Activated CD4-positive, alpha-beta T cell treated with anti-CD3 and anti-CD28 coated beads, Interleukin-2, amount 10 ng/mL, durations not matched to agents 24 days and 14 days (primary cell): Measurements from ENCODE around the gene GKAP1. TPM values are rescaled to one million over a fixed set of nuclear protein-coding genes. Genes with fewer than 3 reads are reported as not detected.
"Not testable (repeated sequence)": the region's sequence is repeated elsewhere in the genome, so short reads cannot be mapped to it uniquely, and the experiment has no call there.

Experiments used
- DNase-seq: peaks from one replicate; pipeline ENCODE4 v3.0.0; 2022
- H3K27ac Mint-ChIP-seq: one replicate; pipeline ENCODE4 v1.8.0; 2022; ENCODE audit warnings: mild to moderate bottlenecking, mixed read lengths
- H3K27me3 Mint-ChIP-seq: one replicate; pipeline ENCODE4 v1.8.0; 2022; ENCODE audit warnings: mixed read lengths
- H3K36me3 Mint-ChIP-seq: one replicate; pipeline ENCODE4 v1.8.0; 2022; ENCODE audit warnings: low read depth, mild to moderate bottlenecking, mixed read lengths
- H3K4me1 Mint-ChIP-seq: one replicate; pipeline ENCODE4 v1.8.0; 2021; ENCODE audit warnings: mixed read lengths
- H3K4me3 Mint-ChIP-seq: one replicate; pipeline ENCODE4 v1.8.0; 2022; ENCODE audit warnings: mild to moderate bottlenecking, moderate library complexity, mixed read lengths
- H3K9me3 Mint-ChIP-seq: one replicate; pipeline ENCODE4 v1.8.0; 2021; ENCODE audit warnings: mixed read lengths
- intact Hi-C: fragments of 100-400 bp; cut with micrococcal nuclease; formaldehyde crosslinking; loops from one replicate; pipeline ENCODE4 v1.15.1; 2023
- total RNA-seq: library from RNA; stranded (reverse); gene quantifications from 2 replicates; pipeline ENCODE4 v1.2.3, GENCODE V29; 2022

The GKAP1 gene
- total RNA-seq, 1 donor from 2014 or later = 2.3 TPM

- no peaks in the 10 kb centered on the region for H3K27me3 Mint-ChIP-seq
- no peaks in the 10 kb centered on the region for H3K4me1 Mint-ChIP-seq
- no peak overlapping the region for H3K27ac Mint-ChIP-seq
- intact Hi-C loops = no loop called here
- H3K9me3 Mint-ChIP-seq = no peaks in the 10 kb centered on the region
- DNase-seq = no peak
- H3K36me3 Mint-ChIP-seq = no peaks in the 10 kb centered on the region
- no peak overlapping the region for H3K4me3 Mint-ChIP-seq
These were observed 39.4 kb downstream of the GKAP1 start for GRCh38 chr9:83778164-83778563.

- no peaks in the 10 kb centered on the region for H3K36me3 Mint-ChIP-seq
- no peaks in the 10 kb centered on the region for H3K27me3 Mint-ChIP-seq
- no peak for DNase-seq
- intact Hi-C loops = no loop called here
- H3K4me3 Mint-ChIP-seq = no peak overlapping the region
- no peaks in the 10 kb centered on the region for H3K9me3 Mint-ChIP-seq
- no peak overlapping the region for H3K27ac Mint-ChIP-seq
- H3K4me1 Mint-ChIP-seq = no peaks in the 10 kb centered on the region
These were observed 41.6 kb downstream of the GKAP1 start for GRCh38 chr9:83775932-83776331.

- no peaks in the 10 kb centered on the region for H3K4me1 Mint-ChIP-seq
- no peaks in the 10 kb centered on the region for H3K36me3 Mint-ChIP-seq
- H3K27ac Mint-ChIP-seq = no peak overlapping the region
- intact Hi-C loops = no loop called here
- H3K9me3 Mint-ChIP-seq = no peaks in the 10 kb centered on the region
- H3K4me3 Mint-ChIP-seq = no peak overlapping the region
- no peaks in the 10 kb centered on the region for H3K27me3 Mint-ChIP-seq
- DNase-seq = no peak
These were observed 44.7 kb downstream of the GKAP1 start for GRCh38 chr9:83772860-83773259.

GRCh38 chr9:83765376-83765775 is 52.2 kb downstream of the GKAP1 start:
- no peak for DNase-seq
- Mint-ChIP-seq H3K4me3 (no peak overlapping the region), H3K4me1 (no peaks in the 10 kb centered on the region), H3K9me3 (peaks cover 11% of the 10 kb centered on the region), H3K36me3 (no peaks in the 10 kb centered on the region), H3K27me3 (peaks cover 5% of the 10 kb centered on the region), H3K27ac (no peak overlapping the region)
- intact Hi-C loops = no loop called here

GRCh38 chr9:83754383-83754977 is 63.1 kb downstream of the GKAP1 start:
- intact Hi-C loops = no loop called here
- Mint-ChIP-seq H3K36me3 (peaks cover 1% of the 10 kb centered on the region), H3K4me3 (no peak overlapping the region), H3K9me3 (no peaks in the 10 kb centered on the region), H3K27me3 (no peaks in the 10 kb centered on the region), H3K4me1 (no peaks in the 10 kb centered on the region), H3K27ac (no peak overlapping the region)
- no peak for DNase-seq

GRCh38 chr9:83749706-83750105 is 67.9 kb downstream of the GKAP1 start:
- Mint-ChIP-seq H3K9me3 (no peaks in the 10 kb centered on the region), H3K4me1 (no peaks in the 10 kb centered on the region), H3K27ac (no peak overlapping the region), H3K27me3 (no peaks in the 10 kb centered on the region), H3K4me3 (no peak overlapping the region), H3K36me3 (no peaks in the 10 kb centered on the region)
- intact Hi-C loops = no loop called here
- no peak for DNase-seq

- Mint-ChIP-seq H3K27ac (no peak overlapping the region), H3K9me3 (no peaks in the 10 kb centered on the region), H3K4me3 (no peak overlapping the region), H3K36me3 (no peaks in the 10 kb centered on the region), H3K27me3 (no peaks in the 10 kb centered on the region), H3K4me1 (no peaks in the 10 kb centered on the region)
- intact Hi-C loops = no loop called here
- no peak for DNase-seq
These were observed 73.4 kb downstream of the GKAP1 start for GRCh38 chr9:83744206-83744605.

- H3K9me3 Mint-ChIP-seq = no peaks in the 10 kb centered on the region
- no peaks in the 10 kb centered on the region for H3K36me3 Mint-ChIP-seq
- peaks cover 7% of the 10 kb centered on the region for H3K4me1 Mint-ChIP-seq
- intact Hi-C loops = no loop called here
- H3K4me3 Mint-ChIP-seq = no peak overlapping the region
- DNase-seq = no peak
- H3K27me3 Mint-ChIP-seq = peaks cover 11% of the 10 kb centered on the region
- H3K27ac Mint-ChIP-seq = no peak overlapping the region
These were observed 83.8 kb downstream of the GKAP1 start for GRCh38 chr9:83733739-83734138.

GRCh38 chr9:83728591-83729368 is 88.8 kb downstream of the GKAP1 start:
- H3K9me3 Mint-ChIP-seq, H3K4me3 Mint-ChIP-seq, intact Hi-C loops, H3K27me3 Mint-ChIP-seq, H3K27ac Mint-ChIP-seq, H3K4me1 Mint-ChIP-seq, DNase-seq, H3K36me3 Mint-ChIP-seq: not testable (repeated sequence)

GRCh38 chr9:83724436-83724835 is 93.1 kb downstream of the GKAP1 start:
- H3K9me3 Mint-ChIP-seq = peaks cover 5% of the 10 kb centered on the region
- intact Hi-C loops = no loop called here
- DNase-seq = no peak
- H3K27ac Mint-ChIP-seq = no peak overlapping the region
- peaks cover 6% of the 10 kb centered on the region for H3K27me3 Mint-ChIP-seq
- H3K4me3 Mint-ChIP-seq = no peak overlapping the region
- H3K36me3 Mint-ChIP-seq = no peaks in the 10 kb centered on the region
- no peaks in the 10 kb centered on the region for H3K4me1 Mint-ChIP-seq

- Mint-ChIP-seq H3K4me3 (no peak overlapping the region), H3K9me3 (peaks cover 5% of the 10 kb centered on the region), H3K36me3 (no peaks in the 10 kb centered on the region), H3K4me1 (no peaks in the 10 kb centered on the region), H3K27me3 (peaks cover 6% of the 10 kb centered on the region), H3K27ac (no peak overlapping the region)
- DNase-seq = no peak
- intact Hi-C loops = no loop called here
These were observed 94.7 kb downstream of the GKAP1 start for GRCh38 chr9:83722726-83723495.

GRCh38 chr9:83721509-83721908 is 96.1 kb downstream of the GKAP1 start:
- Mint-ChIP-seq H3K4me1 (no peaks in the 10 kb centered on the region), H3K36me3 (no peaks in the 10 kb centered on the region), H3K27ac (no peak overlapping the region), H3K4me3 (no peak overlapping the region), H3K27me3 (peaks cover 6% of the 10 kb centered on the region), H3K9me3 (peaks cover 5% of the 10 kb centered on the region)
- intact Hi-C loops = no loop called here
- DNase-seq = no peak

- no peak for DNase-seq
- intact Hi-C loops = no loop called here
- no peaks in the 10 kb centered on the region for H3K9me3 Mint-ChIP-seq
- no peaks in the 10 kb centered on the region for H3K36me3 Mint-ChIP-seq
- H3K27me3 Mint-ChIP-seq = peaks cover 2% of the 10 kb centered on the region
- H3K27ac Mint-ChIP-seq = no peak overlapping the region
- no peak overlapping the region for H3K4me3 Mint-ChIP-seq
- H3K4me1 Mint-ChIP-seq = no peaks in the 10 kb centered on the region
These were observed 101.8 kb downstream of the GKAP1 start for GRCh38 chr9:83715794-83716193.

- no peak for DNase-seq
- peaks cover 2% of the 10 kb centered on the region for H3K27me3 Mint-ChIP-seq
- H3K27ac Mint-ChIP-seq = no peak overlapping the region
- no peaks in the 10 kb centered on the region for H3K9me3 Mint-ChIP-seq
- H3K36me3 Mint-ChIP-seq = no peaks in the 10 kb centered on the region
- no peaks in the 10 kb centered on the region for H3K4me1 Mint-ChIP-seq
- intact Hi-C loops = no loop called here
- no peak overlapping the region for H3K4me3 Mint-ChIP-seq
These were observed 102.3 kb downstream of the GKAP1 start for GRCh38 chr9:83715221-83715620.
